ELF-1 (cell line): ENCODE measurements around the gene FUZ.
A peak's percentile ranks its signal among the peaks of the same experiment; 100 is the strongest.

ENCODE experiments used
- DNase-seq: peaks from one replicate; pipeline ENCODE4 v3.0.0-alpha.2; 2016; ENCODE audit warnings: low read depth, low spot score

Gene FUZ

GRCh38 chr19:49812997-49813861 lies at the start of gene FUZ:
Gene FUZ (minus strand): TSS chr19:49813292. CDS start chr19:49813106, 186 bp downstream.
- DNase-seq: peak; percentile 99

DNA sequence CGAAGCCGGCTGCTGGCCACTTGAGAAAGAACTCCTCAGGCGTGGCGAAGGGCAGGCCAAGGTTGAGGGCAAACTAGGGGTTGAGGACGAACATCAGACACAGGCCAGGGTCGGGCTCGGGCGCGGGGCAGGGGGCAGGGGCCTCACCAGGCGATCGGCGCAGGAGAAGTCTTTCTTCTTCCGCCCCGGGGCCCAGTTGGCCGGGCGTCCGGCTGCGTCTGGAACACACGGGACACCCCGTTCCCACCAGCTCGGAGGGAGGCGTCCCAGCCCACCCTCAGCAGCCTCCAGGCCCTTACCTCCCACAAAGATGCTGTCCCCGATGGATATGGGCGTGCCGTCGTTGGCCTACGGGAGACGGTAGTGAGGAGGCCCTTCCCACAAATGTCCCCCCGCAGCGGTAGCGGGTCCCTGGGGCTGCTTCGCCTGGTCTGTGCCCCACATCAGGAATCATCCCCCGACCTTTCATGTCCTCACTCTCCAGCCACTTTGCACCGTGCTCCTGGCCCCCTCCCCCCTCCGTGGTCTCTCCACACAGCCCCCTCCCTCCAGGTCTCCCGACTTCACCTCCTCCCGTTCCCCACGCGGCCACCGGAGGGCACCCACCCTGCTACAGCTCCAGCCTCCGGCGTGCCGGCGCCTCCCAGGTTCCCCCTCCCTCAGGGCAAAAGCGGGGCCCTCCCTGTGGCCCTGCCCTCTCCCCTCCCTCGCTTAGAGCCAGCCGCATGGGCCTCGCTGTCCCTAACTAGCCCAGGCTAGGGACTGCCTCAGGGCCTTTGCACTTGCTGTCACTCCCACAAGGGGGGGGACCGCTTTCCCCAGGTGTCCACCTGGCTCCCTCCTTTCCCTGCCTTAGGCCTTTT lies 49.5 kb upstream of the FUZ start:
- DNase-seq: peak; percentile 64

- DNase-seq: peak; percentile 82
Measured at GRCh38 chr19:49861541-49862378, 48.7 kb upstream of the FUZ start.

GRCh38 chr19:49861107-49861506 lies 48.0 kb upstream of the FUZ start:
- peak; percentile 75 for DNase-seq

DNA sequence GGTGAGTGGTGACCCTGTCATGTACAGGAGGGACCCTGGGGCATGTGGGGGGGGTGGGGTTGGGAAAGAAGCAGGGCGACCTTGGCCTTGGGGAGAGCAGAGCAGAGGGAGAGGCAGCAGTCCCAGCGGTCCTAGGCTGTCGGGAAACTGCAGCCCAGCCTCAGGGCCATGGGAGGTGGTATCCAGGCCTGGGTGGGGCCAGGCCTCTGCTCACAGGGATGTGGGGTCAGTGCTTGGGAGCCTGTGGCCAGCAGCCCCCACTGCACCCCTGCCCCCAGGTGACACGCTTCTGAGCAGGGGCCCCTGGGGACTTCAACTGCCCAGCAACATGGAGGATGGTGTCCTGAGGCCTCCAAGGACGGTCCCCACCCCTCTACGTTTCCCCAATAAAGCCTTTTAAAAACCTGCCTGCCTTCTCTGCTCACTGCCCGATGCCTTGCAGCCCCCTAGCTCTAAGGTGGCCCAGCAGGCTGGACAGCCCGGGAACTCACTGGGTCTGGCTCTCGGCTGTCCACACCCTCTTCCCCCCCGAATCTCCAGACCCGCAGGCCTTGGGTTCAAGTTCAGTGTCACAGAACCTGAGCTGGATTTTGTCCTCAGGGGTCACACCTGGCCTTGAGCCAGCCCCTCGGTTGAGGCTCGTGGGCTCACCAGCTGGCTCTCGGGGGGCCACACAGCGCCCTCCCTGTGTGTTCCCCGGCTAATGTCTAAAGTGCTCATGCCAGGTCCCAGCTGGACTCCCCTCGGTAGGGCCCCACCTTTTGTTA lies 47.4 kb upstream of the FUZ start:
- DNase-seq: no peak

- no peak for DNase-seq
Measured at GRCh38 chr19:49859682-49860335, 46.7 kb upstream of the FUZ start.

- DNase-seq: no peak
Measured at GRCh38 chr19:49858088-49858985, 45.2 kb upstream of the FUZ start.

DNA sequence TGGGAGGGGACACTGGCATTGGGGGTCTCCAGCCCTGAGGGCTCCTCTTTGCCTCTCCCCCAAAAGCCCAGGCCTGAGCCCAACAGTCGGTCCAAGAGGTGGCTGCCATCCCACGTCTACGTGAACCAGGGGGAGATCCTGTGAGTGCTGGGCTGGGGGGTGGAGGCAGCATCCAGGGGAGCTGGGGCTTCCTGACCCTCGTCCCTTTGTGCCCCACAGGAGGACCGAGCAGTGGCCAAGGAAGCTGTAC lies 44.7 kb upstream of the FUZ start:
- no peak for DNase-seq

GRCh38 chr19:49857061-49857837 lies 44.2 kb upstream of the FUZ start:
- no peak for DNase-seq

GRCh38 chr19:49856574-49857021 lies 43.5 kb upstream of the FUZ start:
- no peak for DNase-seq

DNA sequence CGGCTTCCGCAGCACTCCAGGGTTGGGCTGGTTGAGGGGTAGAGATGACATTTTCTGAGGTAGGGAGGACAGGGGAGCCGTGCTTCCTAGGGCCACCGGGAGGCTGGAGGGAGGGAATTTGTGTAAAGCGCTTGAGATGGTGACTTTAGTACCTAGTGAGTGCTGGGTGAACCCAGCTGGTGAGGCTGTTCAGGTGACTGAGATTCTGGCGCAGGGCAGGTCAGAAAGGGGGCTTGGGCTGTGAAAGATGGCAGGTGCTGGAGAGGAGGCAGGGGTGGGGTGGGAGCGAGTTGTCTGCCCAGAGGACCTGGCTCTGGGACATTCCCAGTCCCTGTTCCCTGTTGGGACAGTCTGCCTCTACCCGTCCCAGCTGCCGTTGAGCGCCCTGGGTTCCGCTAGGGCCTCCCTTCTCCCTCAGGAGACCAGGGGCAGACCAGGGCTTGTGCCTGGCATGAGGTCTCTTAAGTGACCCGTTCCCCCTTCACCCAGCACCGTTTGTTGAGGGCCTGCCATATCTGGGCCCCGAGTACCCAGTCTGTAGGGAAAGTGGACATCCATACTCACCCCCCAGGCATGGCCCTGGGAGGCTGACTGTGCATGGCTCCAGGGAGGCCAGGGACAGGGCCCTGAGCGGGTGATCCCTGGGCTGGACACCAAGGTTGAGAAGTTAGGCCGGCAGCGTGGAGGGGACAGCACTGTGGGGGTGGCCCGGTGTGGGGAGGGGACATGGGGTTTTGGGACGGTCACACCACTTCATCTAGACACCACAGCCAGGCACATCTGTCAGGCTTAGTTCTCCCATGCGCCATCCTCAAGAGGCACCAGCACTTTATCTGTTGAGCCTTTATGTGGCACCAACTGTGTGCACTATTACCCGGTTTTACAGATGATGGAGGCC lies 42.8 kb upstream of the FUZ start:
- DNase-seq: no peak

- DNase-seq: no peak
Measured at GRCh38 chr19:49855277-49855675, 42.2 kb upstream of the FUZ start.

GRCh38 chr19:49854378-49855263 lies 41.5 kb upstream of the FUZ start:
- DNase-seq: no peak

DNA sequence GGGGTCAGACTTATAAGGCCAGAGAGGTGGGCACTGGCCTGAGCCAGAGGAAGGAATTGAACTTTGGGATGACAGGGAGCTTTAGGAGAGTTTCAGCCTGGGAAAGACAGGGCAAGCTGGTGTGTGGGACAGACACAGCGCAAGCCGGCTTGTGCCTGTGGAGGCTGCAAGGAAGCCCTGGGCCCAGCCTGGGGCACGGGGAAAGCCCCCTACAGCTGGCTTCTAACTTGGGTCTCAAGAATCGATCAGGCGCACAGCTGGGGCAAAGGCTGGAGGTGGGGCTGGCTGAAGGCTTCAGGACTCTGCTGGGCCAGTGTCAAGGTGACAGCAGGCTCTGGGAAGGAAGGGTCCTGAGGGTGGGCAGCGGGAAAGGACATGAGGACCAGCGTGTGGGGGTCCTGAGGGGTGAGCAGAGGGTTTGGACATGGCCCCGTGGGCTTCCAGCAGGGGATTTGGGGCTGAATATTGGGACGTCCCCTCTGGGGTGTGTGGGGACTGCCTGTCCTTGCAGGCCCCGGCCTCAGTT lies 40.8 kb upstream of the FUZ start:
- no peak for DNase-seq

GRCh38 chr19:49852631-49853126 lies 39.6 kb upstream of the FUZ start:
- DNase-seq: peak; percentile 31
